K562 (cell line): ENCODE data around the gene ARL16. TPM values are rescaled to one million over a fixed set of nuclear protein-coding genes. Genes with fewer than 3 reads are reported as not detected.

ENCODE experiments used
- ATAC-seq: fragments of 200-7000 bp; cut with Tn5 transposase; 3 replicates; pipeline ENCODE4 v1.9.1; 2020; ENCODE audit warnings: moderate library complexity
- BruUV-seq: library from RNA; stranded (reverse); fragments of 400-500 nt; replicated peaks from 2 replicates; lab custom pipeline; 2021; lab: Mats Ljungman, UMichigan
- CTCF ChIA-PET: fragments of 300-600 bp; formaldehyde crosslinking; extraction: SDS; loops from one replicate; lab custom pipeline; 2021; ENCODE audit warnings: low intra/inter-chr PET ratio; lab: Yijun Ruan, JAX
- POLR2A ChIA-PET: fragments of 300-600, 350-650 bp; sonication (Branson Sonifier 250); formaldehyde crosslinking; extraction: SDS; loops from one replicate; lab custom pipeline; 2021; ENCODE audit warnings: antibody characterized with exemption, inconsistent platforms; lab: Yijun Ruan, JAX
- DNase-seq, 4 experiments: peaks; one replicate each; pipeline versions ENCODE4 v3.0.0 to v3.0.0-alpha.2; 2011 to 2018; ENCODE audit warnings: low spot score in 3 of 4, mixed read lengths in 3 of 4; ENCODE audit errors: extremely low read depth in 1 of 4
- FAIRE-seq: peaks from 2 replicates; lab custom pipeline; 2011; peaks lifted over from hg19 to GRCh38; lab: Jason Lieb, UNC
- H2AFZ ChIP-seq: 2 replicates; pipeline ENCODE4 v1.6.0; 2011; ENCODE audit warnings: low read depth, low read length, control low read depth, inconsistent platforms
- H3K27ac ChIP-seq: fragments of 200-600 bp; 3 replicates; pipeline ENCODE4 v1.8.0; 2011; ENCODE audit warnings: low read depth, mild to moderate bottlenecking, control low read depth, inconsistent platforms, low read length, moderate library complexity, mixed read lengths; ENCODE audit errors: extremely low read depth
- H3K27me3 ChIP-seq, 2 experiments: fragments of 300-600 bp in 1 of 2; 2 replicates in 1 of 2; 3 replicates in 1 of 2; pipeline versions ENCODE4 v1.6.0 to v1.8.0; 2011; ENCODE audit warnings: inconsistent platforms in 2 of 2, low read length in 2 of 2, mild to moderate bottlenecking in 1 of 2, mixed read lengths in 1 of 2, moderate library complexity in 1 of 2; ENCODE audit not compliant: control insufficient read depth in 2 of 2, insufficient read depth in 2 of 2
- H3K36me3 ChIP-seq: fragments of 300-600 bp; 3 replicates; pipeline ENCODE4 v1.8.0; 2011; ENCODE audit warnings: mild to moderate bottlenecking, low read length, inconsistent platforms; ENCODE audit not compliant: control insufficient read depth, insufficient read depth
- H3K4me1 ChIP-seq, 2 experiments: fragments of 200-600 bp in 1 of 2; replicated peaks in 1 of 2; 2 replicates in 1 of 2; 3 replicates in 1 of 2; pipeline versions ENCODE4 v1.5.1 to v1.8.0; 2011; ENCODE audit warnings: inconsistent platforms in 2 of 2, low read length in 2 of 2, mild to moderate bottlenecking in 1 of 2, mixed read lengths in 1 of 2, moderate library complexity in 1 of 2; ENCODE audit not compliant: control insufficient read depth in 2 of 2, insufficient read depth in 2 of 2
- H3K4me2 ChIP-seq: 2 replicates; pipeline ENCODE4 v1.6.1; 2011; ENCODE audit warnings: low read length, control low read depth, inconsistent platforms, mixed read lengths; ENCODE audit not compliant: insufficient read depth
- H3K4me3 ChIP-seq: fragments of 200-600 bp; sonication (generic), shearing (Covaris generic); 2 replicates; pipeline ENCODE4 v1.5.1; 2016; ENCODE audit warnings: control low read depth, inconsistent platforms
- H3K79me2 ChIP-seq: fragments of 200-600 bp; 3 replicates; pipeline ENCODE4 v1.8.0; 2011; ENCODE audit warnings: low read length, inconsistent platforms; ENCODE audit not compliant: control insufficient read depth, insufficient read depth
- H3K9ac ChIP-seq, 2 experiments: 2 replicates each; pipeline versions ENCODE4 v1.6.0 to v1.6.1; 2011; ENCODE audit warnings: low read depth in 2 of 2, low read length in 2 of 2, control low read depth in 1 of 2, inconsistent platforms in 1 of 2, mild to moderate bottlenecking in 1 of 2, mixed read lengths in 1 of 2; ENCODE audit not compliant: insufficient read depth in 1 of 2
- H3K9me1 ChIP-seq: one replicate; pipeline ENCODE4 v1.6.0; 2011; ENCODE audit warnings: inconsistent platforms, mild to moderate bottlenecking, low read length, moderate library complexity; ENCODE audit not compliant: control insufficient read depth, insufficient read depth
- H3K9me3 ChIP-seq: replicated peaks from 2 replicates; pipeline ENCODE4 v1.5.1; 2011; ENCODE audit warnings: low read depth, low read length, inconsistent platforms; ENCODE audit not compliant: control insufficient read depth, insufficient read depth
- H4K20me1 ChIP-seq: replicated peaks from 2 replicates; pipeline ENCODE4 v1.6.1; 2011; ENCODE audit warnings: low read length, inconsistent platforms, mixed read lengths; ENCODE audit not compliant: control insufficient read depth, insufficient read depth
- BRF2 ChIP-seq: IDR thresholded peaks from 3 replicates; pipeline ENCODE4 v1.6.1; 2011; ENCODE audit warnings: borderline replicate concordance, mild to moderate bottlenecking; ENCODE audit not compliant: insufficient read length, insufficient read depth
- MIER1 ChIP-seq: fragments of 450-650 bp; IDR thresholded peaks from 2 replicates; pipeline ENCODE4 v1.6.1; 2016; ENCODE audit warnings: antibody characterized with exemption, mild to moderate bottlenecking, low read depth
- NCOA2 ChIP-seq, 2 experiments: fragments of 450-650 bp; IDR thresholded peaks; 2 replicates each; pipeline ENCODE4 v1.6.1; 2018; ENCODE audit warnings: mild to moderate bottlenecking in 2 of 2, moderate library complexity in 1 of 2; ENCODE audit not compliant: partially characterized antibody in 2 of 2
- NFIX ChIP-seq: fragments of 250-450 bp; sonication (Bioruptor Pico); IDR thresholded peaks from 2 replicates; pipeline ENCODE4 v1.4.0; 2020; ENCODE audit warnings: low read depth, mild to moderate bottlenecking, moderate library complexity
- SRSF9 ChIP-seq: fragments of 200-400 bp; formaldehyde crosslinking; IDR thresholded peaks from 2 replicates; pipeline ENCODE4 v1.6.1; 2017; ENCODE audit warnings: low read depth, low read length, borderline replicate concordance
- WGBS: fragments of 100-300 bp; shearing (Covaris generic); methylation state at CpG from one replicate; pipeline ENCODE4 v1.1.6; 2016; ENCODE audit warnings: low coverage, mixed read lengths; ENCODE audit not compliant: insufficient coverage; ENCODE audit errors: missing lambda C conversion rate; 5-methylcytosine and 5-hydroxymethylcytosine counted together
- in situ Hi-C: fragments of 300-500 bp; cut with MboI; formaldehyde crosslinking; loops from 4 replicates; pipeline ENCODE4 v1.15.0; 2018; ENCODE audit warnings: inconsistent platforms, mixed read lengths
- intact Hi-C: fragments of 100-400 bp; cut with micrococcal nuclease; formaldehyde crosslinking; loops from 2 replicates; pipeline ENCODE4 v1.14.2; 2022
- polyA plus RNA-seq, 8 experiments: library from polyadenylated mRNA; depleted of rRNA in 4 of 8; stranded (reverse) in 5 of 8; unstranded in 3 of 8; fragments of >200 nt; fragmentation: Nextera tagmentation in 2 of 8; fragmentation: Illumina TruSeq in 1 of 8; extraction: Ambion mirVana in 2 of 8; extraction: Trizol in 1 of 8; gene quantifications; 2 replicates each; pipeline versions ENCODE4 v1.2.1 to v1.2.3, GENCODE V29; 2011 to 2014; ENCODE audit warnings: inconsistent platforms in 1 of 8, missing spikeins in 1 of 8
- total RNA-seq, 7 experiments: library from RNA; depleted of rRNA in 6 of 7; stranded (reverse); fragments of >200 nt in 6 of 7; fragmentation: Illumina TruSeq in 2 of 7; extraction: Trizol in 2 of 7; gene quantifications; 2 replicates each; pipeline versions ENCODE4 v1.2.1 to v1.2.3, GENCODE V29; 2011 to 2021; ENCODE audit warnings: low replicate concordance in 1 of 7

ARL16 gene
- total and polyA plus RNA-seq, 9 of the 15 experiments (the other 6 are each of a cell fraction or from before 2014, with no cell fraction given): 5.4 to 32.4 (median 22.6) TPM

DNA sequence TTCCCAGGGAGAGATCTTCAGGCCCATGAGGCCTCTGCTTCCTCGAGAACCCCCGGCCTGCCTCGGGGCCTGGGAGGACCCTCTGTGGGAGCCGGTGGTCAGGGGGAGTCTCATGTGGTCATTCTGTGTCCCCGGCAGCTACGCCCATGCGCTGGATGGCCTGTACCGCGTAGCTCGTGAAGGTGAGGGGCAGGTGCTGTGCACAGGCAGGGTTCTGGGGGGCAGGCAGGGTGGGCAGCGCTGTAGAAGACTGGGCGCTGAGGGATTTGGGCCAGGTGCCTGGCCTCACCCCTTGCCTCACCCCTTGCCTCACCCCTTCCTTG lies 33.0 kb upstream of the ARL16 start:
- no peak overlapping the region for H3K9ac ChIP-seq
- in situ Hi-C loops: no loop called here
- H3K4me1 ChIP-seq: peaks cover 12 to 83% of the 10 kb centered on the region in 2 experiments
- H3K36me3 ChIP-seq: peaks cover 64% of the 10 kb centered on the region; the same call in 1 of the 3 replicates
- H3K79me2 ChIP-seq: peaks cover 35% of the 10 kb centered on the region
- POLR2A ChIA-PET: interaction anchor here (1.4 kb wide), 1 partner anchor 11 kb away, joined by 5 read pairs; no protein-coding TSS in a partner anchor
- peaks cover 12% of the 10 kb centered on the region for H4K20me1 ChIP-seq
- DNase-seq: no peak
- H3K4me2 ChIP-seq: no peak overlapping the region
- H3K9me3 ChIP-seq: no peaks in the 10 kb centered on the region
- H3K27me3 ChIP-seq: no peaks in the 10 kb centered on the region
- H3K4me3 ChIP-seq: no peak overlapping the region
- H2AFZ ChIP-seq: no peak overlapping the region
- BruUV-seq: no TSS peak
- WGBS: 90% methylated on average over 5 of the region's 12 CpGs
- no peak for ATAC-seq
- no peak for FAIRE-seq
- H3K27ac ChIP-seq: no peak overlapping the region
- TF ChIP-seq BRF2: no peak
- no peak for TF ChIP-seq SRSF9
- TF ChIP-seq MIER1: no peak
- TF ChIP-seq NCOA2 (IDR thresholded peaks at IDR 0.05; ENCODE audit: partially characterized antibody in 2 of 2): no peak
- TF ChIP-seq NFIX (CRISPR knock-in tag): no peak
- TF ChIP-seq, all 486 proteins: peak for 0
- CTCF ChIA-PET: no interaction called here
- no peaks in the 10 kb centered on the region for H3K9me1 ChIP-seq
- intact Hi-C loops: no loop called here
